ENCODE measurements around the gene PDZD2.
"Not testable (repeated sequence)": the region's sequence is repeated elsewhere in the genome, so short reads cannot be mapped to it uniquely, and the experiment has no call there.

The PDZD2 gene

DNA sequence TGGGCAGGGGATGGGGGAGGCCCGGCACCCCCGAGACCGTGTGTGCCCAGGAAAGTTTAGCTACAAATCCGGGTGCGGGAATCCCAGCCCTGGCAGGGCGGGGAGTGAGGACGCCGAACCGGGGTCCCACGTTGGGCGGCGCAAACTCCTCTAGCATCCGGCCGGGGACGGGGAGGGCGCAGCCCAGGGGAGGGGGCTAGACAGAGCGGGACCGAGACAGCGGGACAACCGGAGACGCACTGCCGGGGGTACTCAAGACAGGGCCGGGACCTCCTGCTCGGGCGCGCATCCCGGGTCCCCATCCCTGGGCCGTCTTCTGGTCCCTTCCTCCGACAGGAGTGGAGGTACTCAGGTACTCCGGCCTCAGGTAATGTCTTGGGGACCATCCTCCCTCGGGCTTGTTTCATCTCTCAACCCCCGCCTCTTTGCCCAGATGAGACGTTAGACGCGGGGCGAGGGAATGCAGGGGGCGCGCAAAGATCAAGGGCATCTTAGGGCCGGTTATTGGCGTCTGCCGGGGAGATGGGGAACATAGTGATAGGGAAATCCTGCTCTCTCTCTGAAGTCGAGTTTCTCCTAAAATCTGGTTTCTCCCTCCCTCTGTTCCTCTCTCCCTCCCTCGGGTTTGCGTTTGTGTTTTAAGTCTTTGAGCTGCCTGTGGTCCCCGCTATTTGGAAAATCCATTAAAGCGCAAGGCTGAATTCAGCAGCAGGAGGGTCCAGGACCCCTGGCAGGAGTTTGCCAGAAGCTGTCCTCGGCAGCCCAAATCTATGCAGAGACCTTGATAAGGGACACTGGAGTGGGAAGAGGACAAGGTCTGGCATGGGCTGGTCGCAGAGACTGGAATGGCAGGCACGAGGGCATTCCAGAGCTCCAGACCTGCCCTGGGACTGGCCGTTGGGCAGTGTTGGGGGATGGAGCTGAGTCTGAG is 815 bp downstream of the PDZD2 start:
- no peak for DNase-seq

DNA sequence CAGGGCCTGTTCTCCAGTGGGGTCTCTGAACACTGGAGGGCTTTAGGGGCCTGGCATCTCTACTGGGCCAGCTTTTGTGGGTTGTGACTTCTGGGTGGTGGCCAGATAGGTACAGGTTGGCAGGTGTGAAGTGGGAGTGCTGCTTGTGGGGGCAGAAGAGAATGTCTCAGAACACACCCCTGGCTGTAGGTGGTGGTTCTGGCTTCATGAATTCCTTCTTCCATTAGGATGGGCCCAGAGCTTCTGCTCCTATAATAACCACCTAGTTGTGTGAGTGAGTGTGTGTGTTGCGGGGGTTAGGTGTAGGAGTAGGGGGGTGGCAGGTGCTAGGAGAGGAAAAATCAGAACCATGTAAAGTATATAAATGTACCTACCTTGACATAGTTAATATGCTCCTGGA is 1.6 kb downstream of the PDZD2 start:
- no peak for DNase-seq

DNA sequence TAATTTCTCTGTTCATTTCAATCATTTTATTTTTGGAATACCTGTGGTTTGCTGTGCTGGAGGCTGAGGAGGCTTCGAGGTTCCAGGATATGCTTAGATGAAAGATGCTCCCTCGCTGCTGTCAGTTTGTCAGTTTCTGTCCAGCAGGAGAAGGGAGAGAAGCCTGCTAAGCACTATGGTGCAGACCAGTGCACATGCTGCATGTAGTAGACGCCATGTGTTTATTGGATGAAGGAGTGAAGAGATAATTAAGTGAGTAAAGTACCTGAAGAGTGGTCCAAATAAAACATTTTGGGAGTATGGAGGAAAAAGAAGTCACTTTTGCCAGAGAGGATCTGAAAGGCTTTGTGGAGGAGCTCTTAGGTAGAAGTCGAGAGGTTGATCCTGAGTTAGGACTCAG is 2.1 kb downstream of the PDZD2 start:
- no peak for DNase-seq

DNA sequence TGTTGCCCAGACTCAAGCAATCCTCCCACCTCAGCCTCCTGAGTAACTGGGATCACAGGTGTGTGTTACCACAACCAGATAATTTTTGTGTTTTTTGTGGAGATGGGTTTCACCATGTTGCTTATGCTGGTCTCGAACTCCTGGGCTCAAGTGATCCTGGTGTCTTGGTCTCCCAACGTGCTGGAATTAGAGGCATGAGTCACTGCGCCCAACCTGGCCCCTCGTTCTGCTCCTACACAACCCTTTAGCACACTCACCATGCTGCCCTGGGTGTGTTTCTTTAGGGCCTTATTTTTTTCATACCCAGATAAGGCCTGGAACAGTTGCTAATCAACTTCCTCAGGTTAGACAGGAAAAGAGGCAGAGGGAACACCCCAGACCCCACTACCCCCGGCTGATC is 2.6 kb downstream of the PDZD2 start:
- DNase-seq, result no peak

GRCh38 chr5:31645420-31646081 is 6.6 kb downstream of the PDZD2 start:
- DNase-seq, result no peak

GRCh38 chr5:31648326-31648725 is 9.4 kb downstream of the PDZD2 start:
- DNase-seq, result no peak

DNA sequence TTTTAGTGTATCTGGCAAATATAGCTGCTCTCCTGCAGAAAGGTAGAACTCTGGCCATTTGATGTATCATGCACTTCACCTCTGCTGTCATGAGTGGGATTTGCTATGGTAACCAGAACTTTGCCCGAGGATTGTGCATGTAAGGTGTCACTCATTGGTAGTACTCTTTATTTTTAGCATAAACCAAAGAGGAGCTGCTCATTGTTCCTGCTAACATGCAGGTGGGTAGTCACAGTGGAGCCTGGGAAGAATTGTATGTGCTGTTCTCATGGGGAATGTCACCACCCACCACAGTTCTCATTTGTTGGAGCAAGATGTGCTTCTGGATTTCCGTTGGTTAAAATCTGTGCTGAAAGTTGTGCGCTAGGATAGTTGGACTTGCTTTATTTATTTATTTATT is 12.3 kb downstream of the PDZD2 start:
- DNase-seq, result no peak

DNA sequence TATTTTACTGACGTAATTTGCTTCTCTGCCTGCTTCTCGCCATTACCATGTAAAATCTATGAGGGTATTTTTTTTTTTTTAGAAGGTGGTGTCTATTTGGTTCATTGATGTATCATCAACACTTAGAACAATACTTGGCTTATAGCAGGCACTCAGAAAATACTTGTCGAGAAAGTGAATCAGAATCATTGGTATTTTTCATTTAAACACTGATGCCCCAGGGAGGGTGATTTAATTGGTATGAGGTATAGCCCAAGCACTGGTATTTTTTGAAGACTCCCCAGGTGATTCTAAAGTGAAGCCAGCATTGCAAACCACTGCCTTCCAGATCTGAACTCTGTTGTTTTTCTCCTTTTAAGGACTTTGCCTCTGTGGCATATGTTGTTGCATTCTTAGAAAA is 16.6 kb downstream of the PDZD2 start:
- no peak for DNase-seq

- DNase-seq, result no peak
Observed at GRCh38 chr5:31656806-31657205, 17.9 kb downstream of the PDZD2 start.

DNA sequence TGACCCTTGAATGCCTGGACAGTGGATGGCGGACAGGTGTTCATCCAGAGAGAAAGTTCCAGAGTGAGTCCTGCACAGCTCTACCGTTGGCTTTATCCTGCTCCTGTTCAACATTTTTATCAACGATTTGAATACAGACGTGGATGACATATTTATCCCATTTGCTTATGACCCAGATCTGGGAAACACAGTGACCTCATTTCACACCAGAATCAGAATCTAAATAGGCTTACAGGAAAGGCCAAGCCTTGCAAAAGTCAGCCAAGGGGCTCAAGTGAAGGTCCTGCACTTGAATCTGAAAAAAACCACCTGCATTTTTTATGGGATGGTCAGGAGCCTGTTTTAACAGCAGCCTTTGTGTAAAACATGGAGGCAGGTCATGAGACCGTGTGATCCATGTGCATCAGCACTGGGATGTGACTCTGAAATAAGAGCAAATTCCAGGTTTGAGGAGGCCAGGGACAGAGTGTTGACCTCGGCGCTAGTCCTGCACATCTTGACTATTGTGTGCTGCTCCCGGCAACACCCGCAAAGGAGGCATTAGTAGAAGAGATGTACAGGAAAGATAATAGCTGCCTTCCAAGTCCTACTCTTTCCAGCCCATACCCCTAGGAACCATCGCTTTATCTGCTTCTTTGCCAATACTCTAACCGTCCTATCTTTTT is 18.5 kb downstream of the PDZD2 start:
- DNase-seq, result no peak

- no peak for DNase-seq
Observed at GRCh38 chr5:31661257-31661656, 22.3 kb downstream of the PDZD2 start.

DNA sequence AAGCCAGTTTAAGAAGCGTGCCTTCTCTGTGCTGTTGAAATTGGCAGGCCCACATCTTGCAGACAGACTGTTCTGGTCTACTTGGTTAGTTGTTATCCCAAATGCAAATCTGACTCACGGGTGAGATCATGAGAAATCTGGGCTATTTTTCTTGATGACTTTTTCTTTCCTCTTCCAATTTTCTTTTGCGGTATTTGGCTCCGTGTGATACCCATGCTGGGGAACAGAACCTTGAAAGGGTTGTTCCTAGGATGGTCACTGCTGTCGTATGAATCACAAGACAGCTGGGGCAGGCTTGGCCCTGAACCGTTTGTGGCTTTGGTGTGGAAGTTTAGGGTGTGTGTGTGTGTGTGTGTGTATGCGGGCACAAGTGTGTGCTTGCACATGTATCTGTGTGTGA is 24.6 kb downstream of the PDZD2 start:
- DNase-seq, result no peak

DNA sequence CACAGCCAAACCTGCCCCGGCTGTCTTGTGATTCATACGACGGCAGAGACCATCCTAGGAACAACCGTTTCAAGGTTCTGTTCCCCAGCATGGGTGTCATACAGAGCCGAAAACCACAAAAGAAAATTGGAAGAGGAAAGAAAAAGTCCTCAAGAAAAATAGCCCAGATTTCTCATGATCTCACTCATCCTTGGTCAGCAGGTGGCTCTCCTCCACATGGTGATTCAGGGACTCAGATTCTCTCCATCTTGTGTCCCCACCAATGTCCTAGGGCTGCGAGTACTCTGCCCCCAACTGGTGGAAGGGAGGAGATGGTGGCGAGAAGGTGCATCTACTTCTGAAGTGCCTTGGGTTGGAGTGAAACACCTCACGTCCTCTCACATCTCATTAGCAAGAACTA is 25.6 kb downstream of the PDZD2 start:
- no peak for DNase-seq

- no peak for DNase-seq
Observed at GRCh38 chr5:31671339-31671741, 32.4 kb downstream of the PDZD2 start.

DNA sequence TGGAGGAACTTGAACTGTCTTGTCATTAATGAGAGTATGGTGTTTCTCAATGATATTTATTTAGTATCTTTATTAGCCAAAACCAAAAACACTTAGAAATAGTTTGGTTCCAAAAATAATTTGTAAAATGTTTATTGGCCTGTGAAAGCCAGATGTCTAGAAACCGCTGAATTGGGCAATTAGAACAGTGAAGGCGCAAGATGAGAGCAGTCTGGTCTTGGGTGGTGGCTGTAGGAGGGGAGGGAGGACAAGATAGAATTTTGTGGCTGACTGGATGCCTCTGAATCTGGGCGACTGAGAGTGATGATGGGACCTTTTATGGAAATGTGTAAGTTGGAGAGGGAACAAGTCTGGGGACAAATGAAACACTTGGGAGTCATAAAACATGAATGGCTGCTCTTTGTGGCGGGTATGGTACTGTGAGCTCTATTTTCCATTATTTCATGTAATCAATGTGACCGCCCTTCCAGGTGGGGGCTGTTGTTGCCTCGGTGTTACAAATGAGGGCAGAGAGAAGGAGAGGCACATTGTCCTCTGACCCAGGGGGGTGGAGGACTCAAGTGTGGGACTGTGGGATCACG is 35.5 kb downstream of the PDZD2 start:
- DNase-seq, result no peak

DNA sequence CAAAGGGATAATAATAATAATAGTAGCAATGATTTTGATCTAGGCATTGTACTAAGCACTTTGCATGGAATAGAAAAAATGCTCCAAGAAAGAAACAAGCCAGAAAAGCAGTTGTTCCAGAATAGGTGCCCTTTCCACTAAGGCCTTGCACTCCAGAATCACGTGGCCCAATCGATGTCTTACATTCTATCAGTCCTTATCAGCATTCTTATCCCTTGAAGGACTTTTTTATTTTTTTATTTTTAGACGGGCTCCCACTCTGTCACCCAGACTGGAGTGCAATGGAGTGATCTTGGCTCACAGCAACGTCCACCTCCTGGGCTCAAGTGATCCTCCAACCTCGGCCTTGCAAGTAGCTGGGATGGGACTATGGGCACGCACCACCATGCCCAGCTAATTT is 36.5 kb downstream of the PDZD2 start:
- DNase-seq, result no peak

DNA sequence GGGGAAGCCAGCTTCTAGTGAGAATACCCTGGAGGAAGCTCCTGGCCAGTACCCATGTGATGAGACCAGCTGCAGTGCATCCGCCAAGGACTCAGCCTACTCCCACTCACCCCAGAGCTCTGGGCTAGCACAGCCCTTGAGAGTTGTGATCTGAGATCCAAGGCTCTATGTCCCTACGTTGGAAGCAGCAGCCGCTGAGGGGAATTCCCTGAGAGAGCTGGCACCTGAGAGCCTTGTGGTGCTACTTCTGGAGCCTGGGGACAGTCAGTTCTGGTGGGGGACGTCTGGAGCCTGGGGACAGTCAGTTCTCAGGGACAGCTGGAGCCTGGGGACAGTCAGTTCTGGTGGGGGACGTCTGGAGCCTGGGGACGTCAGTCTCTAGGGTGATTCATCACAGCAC is 39.2 kb downstream of the PDZD2 start:
- no peak for DNase-seq

GRCh38 chr5:31680528-31680927 is 41.6 kb downstream of the PDZD2 start:
- DNase-seq, result no peak

- DNase-seq, result no peak
Observed at GRCh38 chr5:31682025-31682424, 43.1 kb downstream of the PDZD2 start.

GRCh38 chr5:31682851-31683250 is 43.9 kb downstream of the PDZD2 start:
- DNase-seq, result no peak

DNA sequence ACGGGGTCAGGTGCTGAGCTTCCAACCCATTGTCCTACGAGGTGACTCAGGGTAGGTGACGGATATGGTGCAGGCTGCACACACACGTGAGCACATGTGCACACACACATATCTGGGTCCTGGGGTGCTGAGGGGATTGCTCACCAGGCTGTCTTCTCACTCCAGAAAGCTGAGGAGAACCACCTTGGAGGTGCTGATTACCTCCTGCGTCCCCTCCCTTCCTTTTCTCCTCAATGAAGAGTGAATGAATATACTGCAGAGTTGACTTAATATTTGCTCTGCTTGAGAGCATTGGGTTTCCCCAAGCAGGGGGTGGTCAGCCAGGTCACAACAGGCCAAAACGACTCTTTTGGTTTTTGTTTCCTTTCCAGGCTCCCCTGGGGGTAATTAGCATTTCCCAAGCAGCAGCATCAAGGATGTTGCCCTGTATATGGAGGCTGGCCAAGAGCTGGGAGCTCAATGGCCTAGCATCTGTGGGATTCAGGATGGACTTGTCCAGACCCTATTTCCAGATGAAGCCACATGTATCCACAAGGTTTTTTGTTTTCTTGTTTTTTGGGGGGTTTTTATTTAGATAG is 49.7 kb downstream of the PDZD2 start:
- no peak for DNase-seq

GRCh38 chr5:31691408-31691807 is 52.5 kb downstream of the PDZD2 start:
- not testable (repeated sequence) for DNase-seq

GRCh38 chr5:31692561-31693221 is 53.8 kb downstream of the PDZD2 start:
- DNase-seq, result no peak

All from kidney glomerular epithelial cell (primary cell).